HEK293T (cell line): ENCODE results near the gene ITGAE.
"Not testable (repeated sequence)": the region's sequence is repeated elsewhere in the genome, so short reads cannot be mapped to it uniquely, and the experiment has no call there.

Source experiments
- BHLHE40 ChIP-seq: fragments of 450-650 bp; IDR thresholded peaks from 2 replicates; pipeline ENCODE4 v1.6.1; 2016; ENCODE audit warnings: mild to moderate bottlenecking, moderate library complexity, borderline replicate concordance
- ELF4 ChIP-seq: fragments of 450-650 bp; IDR thresholded peaks from 2 replicates; pipeline ENCODE4 v1.6.1; 2017; ENCODE audit warnings: antibody characterized with exemption
- FOXA1 ChIP-seq: fragments of 450-650 bp; IDR thresholded peaks from 2 replicates; pipeline ENCODE4 v1.6.1; 2016; ENCODE audit warnings: mild to moderate bottlenecking
- L3MBTL2 ChIP-seq: fragments of 450-650 bp; conservative IDR thresholded peaks from 2 replicates; pipeline ENCODE4 v1.6.1; 2016; ENCODE audit warnings: mild to moderate bottlenecking
- LEF1 ChIP-seq: fragments of 450-650 bp; IDR thresholded peaks from 2 replicates; pipeline ENCODE4 v1.6.1; 2017; ENCODE audit warnings: mild to moderate bottlenecking, borderline replicate concordance
- TARDBP ChIP-seq: fragments of 450-650 bp; IDR thresholded peaks from 2 replicates; pipeline ENCODE4 v1.6.1; 2016
- ZNF384 ChIP-seq: fragments of 450-650 bp; IDR thresholded peaks from 2 replicates; pipeline ENCODE4 v1.6.1; 2016

DNA sequence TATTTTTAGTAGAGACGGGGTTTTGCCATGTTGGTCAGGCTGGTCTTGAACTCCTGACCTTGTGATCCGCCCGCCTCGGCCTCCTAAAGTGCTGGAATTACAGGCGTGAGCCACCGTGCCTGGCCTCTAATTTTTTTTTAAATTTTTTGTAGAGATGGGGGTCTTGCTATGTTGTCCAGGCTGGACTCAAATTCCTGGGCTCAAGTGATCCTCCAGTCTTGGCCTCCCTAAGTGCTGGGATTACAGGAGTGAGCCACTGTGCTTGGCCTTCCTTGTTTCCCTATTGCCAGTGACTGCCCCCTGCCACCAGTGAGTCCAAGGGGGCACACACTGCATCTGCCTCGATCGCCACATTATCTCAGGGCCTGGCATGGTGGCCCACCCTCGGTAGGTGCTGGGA, 6.8 kb downstream of the ITGAE start:
- not testable (repeated sequence) for TF ChIP-seq FOXA1, ZNF384, ELF4, BHLHE40, L3MBTL2, TARDBP, LEF1
